GM18517 (cell line): ENCODE data around the gene LYL1.

Experiments used
- ATAC-seq: cut with Tn5 transposase; IDR thresholded peaks from one replicate; pipeline ENCODE4 v1.9.1; 2021; ENCODE audit warnings: mild to moderate bottlenecking, moderate library complexity; ENCODE audit not compliant: unreplicated experiment

The LYL1 gene

DNA sequence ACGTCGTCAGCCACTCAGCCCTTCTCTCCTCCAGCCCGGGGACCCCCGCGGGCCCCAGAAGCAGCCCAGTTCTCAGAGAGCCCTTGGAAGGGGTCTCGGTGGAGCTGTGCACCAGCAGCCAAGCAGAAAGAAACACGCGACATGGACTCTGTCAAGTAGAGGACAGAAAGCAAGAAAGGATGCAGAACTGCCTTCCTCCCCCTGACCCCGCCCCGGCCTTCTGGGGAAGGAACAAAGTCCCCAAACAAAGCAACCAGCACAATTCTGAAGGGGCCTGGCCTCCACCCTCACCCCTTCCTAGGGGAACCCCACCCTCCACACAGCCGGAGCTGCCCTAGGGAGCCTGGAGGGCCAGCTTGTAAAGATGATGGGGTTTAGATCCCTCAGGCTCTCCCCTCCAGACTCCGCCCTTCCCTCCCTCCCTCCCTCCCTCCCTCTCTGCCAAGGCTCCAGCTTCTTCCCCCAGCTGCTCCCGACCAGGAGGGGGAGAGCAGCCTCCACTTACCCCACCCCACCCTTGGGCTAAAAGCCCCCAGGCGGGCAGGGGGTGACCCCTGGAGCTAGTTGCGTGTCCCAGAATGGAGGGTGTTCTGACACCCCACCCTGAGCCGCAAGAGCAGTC, 7.8 kb downstream of the LYL1 start:
- ATAC-seq: no peak

DNA sequence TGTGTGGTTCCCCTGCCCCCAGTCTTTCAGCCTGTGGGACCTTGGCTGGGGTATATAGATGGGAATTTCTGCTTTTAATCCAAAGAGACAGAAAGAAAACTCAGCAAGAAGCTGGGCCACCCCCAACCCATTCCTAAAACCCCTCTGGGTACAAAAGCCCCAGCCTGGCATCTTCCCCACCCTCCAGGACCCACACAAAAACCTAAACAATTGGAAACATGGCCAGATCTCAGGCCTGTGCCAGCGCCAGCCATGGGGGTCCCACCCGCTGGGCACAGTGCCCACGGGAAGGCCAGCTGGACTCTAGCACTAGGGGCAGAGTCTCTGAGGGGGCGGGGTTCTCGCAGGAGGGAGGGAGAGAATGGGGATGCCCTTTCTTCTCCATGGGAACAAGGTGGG, 8.6 kb downstream of the LYL1 start:
- no peak for ATAC-seq

DNA sequence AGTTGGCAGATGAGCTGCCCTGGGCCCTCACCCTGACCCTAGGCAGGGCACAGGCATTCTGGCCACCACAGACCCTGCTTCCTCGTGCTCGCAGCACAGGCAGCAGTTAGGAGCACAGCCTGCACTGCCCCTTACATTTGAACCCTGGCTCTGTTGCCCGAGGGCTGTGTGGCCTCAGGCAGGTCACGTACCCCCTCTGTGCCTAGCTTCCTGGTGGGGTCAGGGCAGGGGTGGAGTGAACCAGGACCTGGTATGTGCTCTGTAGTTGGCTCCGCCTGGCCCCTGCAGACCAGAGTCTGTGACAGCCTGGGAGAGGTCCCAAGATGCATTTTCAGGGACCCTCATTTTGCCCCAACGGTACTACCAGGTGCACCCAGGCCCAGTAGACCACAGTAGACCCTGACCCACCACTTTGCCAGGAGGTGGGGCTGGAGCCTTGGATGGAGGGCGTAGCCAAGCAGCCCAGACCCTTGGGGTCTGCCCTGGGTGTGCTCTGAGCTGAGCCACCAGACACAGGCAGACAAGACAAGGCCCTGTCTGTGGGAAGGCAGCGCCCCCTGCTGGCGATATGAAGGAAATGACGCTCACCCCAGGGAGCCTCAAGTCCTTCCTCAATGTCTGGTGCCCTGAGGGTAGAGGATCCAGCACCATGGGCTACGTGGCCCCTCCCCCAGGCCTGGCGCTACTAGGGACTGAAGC, 9.1 kb downstream of the LYL1 start:
- ATAC-seq: no peak

DNA sequence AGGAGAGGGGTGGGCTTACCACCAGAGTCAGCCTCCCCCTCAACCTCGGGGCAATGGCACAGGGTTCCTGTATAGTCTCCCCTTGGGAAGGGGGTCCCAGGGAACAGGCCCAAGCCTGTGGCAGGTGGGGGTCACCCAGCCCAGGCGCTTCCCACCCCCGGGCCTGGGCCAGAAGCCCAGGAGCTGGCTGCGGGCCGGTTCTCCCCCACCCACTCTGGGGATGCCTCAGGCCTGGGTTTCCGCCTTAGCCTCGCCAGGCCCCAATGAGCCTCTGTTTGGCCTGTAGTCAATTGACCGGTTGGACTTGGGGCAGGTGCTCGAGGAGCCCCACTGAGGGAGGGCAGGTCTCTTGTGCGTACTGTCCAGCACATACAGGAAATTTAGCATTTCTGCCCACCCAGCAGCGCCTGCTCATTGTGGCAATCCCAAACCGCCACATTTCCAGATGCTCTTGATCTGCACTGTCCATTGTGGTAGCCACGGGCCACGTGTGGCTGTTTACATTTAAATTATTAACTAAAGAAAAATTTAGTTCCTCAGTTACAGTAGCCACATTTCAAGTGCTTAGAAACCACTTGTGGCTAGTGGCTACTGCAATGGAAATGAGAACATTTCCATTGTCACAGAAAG, 9.9 kb downstream of the LYL1 start:
- no peak for ATAC-seq

DNA sequence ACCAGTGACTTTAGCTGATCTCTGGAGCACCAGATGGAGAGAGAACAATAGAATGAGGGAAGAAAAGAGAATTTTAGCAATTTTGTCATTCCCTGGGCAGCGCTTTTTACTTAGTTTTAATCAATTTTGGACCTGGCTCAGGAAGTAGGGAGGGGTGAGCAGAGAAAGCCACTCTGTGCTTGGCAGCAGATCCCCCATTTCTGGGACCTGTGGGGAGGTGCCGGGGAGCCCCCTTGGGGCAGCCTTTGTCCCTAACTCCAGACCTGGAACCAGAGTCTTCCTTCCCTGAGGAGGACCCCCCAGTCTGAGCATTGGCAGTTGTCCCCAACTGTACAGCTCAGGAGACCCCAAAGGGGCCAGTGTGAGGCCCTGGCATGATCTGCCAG, 10.5 kb downstream of the LYL1 start:
- ATAC-seq: no peak

DNA sequence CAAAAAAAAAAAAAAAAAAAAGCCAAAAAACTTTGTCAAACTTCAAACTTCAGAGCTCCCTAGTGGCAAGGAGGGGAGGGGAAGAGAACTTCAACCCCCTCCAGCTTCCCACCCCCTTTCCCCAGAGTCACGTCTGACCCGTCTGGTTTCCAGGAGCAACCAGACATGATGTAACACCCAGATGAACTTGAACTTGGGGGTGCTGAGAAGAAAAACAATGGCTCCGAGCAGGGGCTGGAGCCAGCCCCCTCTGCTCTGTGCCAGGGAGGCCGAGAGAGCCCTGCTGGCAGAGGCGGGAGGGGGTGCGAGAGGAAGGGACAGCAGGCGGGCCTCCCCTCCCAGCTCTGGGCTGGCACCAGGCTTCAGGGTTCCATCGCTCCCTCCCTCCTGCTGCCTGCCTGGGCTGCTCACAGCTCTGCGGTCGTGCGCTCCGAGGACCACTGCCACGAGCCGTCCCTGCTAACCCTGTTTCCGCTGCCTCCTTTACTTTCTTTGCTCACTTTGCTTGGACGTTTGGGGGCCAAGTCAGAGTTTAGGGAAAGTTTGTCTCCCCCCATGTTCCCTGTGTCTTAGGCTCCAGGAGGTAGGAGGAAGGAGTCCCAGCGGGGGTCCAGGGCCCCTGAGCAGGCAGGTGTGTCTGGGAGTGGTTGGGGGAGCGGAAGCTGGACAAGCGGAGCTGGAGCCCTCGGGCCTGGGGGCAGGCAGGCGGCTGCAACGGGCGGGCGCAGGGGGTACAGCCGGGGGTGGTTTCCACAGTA, 11.1 kb downstream of the LYL1 start:
- ATAC-seq: no peak

DNA sequence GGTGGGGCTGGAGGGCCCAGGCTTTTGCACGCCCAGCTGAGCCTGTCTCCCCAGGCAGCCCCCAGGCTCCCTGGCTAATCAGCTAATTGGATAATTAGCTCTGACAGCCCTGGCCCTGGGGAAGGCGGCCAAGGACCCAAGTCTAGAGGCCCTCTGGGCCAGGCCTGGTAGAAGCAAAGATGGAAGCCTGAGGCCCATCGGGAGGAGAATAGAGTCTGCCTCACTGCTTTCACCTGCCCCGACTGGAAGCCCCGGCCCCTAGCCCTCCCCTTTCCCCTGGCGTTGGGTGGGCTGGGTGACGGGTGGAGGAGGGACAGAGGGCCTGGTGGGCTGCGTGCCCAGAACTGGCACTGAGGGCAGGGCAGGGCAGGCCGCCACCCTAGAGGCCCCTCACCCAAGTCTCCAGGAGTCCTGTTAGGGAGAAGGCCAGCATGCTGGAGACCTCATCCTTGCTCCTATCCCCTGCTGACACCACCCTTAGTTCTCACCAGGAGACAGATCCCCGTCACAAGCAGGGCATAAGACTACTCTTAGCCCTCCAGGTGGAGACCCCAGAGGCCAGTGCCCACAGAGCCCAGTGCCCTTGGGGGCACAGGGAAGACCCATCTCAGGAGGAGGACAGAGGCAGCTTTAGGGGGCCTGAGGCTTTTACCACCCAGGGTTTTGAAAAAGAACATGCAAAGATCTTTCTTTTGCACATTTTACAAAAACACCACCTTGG, 12.0 kb downstream of the LYL1 start:
- ATAC-seq: no peak

DNA sequence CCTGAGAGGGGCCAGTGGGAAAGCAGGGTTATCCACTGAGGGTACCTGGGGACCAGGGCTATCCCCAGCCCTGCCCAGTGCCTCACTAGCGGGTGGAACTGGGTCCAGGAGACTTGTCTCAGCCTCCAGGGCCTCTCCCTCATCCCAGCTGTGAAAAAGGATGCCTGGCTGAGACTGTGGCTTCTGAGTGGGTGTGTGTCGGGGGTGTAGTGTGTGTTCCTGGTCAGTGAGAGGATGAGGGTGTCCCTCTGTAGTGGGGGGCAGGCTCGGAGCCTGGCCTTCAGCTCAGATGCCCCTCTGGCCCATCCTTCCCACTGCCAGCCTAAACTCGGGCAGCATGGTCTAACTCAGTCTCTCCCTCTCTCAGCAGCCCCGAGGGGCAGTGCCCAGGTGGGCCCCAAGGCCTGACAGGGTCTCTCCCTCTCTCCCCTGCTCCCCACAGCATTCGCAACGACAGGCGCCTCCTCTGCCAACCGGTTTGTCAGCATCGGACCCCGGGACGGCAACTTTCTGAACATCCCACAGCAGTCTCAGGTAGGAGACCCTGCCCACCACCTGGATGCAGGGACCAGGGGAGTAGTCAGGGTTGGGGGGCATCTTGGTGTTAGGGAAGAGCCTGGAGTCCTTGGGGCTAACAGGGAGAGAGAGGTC, 12.7 kb downstream of the LYL1 start:
- no peak for ATAC-seq

DNA sequence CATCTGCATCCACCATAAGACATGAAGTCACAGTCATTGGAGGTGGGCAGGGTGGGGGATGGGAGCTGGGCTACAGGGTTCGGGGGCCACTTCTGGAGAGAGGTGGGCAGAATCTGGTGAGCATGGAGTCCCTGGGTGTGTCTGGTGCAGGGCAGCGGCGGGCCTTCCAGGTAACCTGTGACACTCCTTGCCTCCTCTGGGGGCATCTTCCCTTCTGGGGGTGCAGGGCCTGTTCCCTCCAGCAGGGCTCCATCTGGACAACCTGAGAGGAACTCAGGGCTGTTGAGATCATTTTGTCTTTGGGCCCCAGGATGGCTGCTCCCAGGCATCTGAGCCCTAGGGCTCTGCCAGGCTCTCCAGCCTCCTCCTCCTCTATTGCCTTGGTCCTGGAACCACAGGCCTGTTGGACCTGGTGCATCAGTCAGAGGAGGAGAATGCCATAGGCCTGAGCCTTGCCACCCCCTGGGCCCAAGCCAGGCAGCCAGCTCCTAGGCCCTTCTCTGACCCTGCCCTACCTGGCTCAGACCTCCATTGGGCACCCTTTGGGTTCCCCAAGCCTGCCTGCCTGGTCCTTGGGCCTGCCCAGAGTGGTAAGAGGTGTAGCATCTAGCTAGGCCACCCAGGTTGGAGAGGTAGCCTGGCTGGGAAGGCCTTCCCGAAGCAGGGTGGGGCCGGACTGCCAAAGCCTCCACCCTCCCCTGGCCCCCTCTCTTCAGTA, 13.4 kb downstream of the LYL1 start:
- ATAC-seq: no peak

DNA sequence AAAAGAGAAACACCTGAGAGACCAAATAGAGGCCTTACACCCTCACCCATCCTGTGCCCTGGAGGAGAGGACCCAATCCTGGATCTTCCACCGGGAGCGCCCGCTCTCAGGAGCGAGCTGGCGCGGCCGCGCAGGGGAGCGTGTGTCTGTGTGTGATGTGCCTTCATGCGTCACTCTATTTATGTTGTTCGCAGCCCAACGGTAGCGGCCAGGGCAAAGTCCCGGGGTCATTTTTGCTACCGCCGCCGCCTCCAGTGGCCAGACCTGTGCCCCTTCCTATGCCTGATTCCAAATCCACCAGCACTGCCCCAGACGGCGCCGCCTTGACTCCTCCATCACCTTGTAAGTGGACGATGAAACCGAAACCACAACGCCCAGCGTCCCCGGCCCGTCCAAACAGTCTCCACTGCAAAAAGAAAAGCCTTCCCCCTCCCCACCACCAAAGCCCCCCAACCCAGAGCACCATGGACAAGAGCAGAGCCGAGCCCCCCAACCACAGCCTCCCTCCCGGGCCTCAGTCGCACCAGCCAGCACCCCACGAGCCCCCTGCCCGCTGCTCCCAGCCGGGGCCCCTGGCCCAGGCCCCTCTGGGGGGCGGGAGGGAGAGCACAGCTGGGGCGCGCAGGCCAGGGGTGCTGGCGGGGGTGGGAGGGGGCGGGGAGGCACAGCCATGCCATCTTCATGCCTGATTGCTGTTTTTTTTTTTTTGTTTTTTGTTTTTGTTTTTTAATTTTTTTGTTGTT, 14.7 kb downstream of the LYL1 start:
- no peak for ATAC-seq

DNA sequence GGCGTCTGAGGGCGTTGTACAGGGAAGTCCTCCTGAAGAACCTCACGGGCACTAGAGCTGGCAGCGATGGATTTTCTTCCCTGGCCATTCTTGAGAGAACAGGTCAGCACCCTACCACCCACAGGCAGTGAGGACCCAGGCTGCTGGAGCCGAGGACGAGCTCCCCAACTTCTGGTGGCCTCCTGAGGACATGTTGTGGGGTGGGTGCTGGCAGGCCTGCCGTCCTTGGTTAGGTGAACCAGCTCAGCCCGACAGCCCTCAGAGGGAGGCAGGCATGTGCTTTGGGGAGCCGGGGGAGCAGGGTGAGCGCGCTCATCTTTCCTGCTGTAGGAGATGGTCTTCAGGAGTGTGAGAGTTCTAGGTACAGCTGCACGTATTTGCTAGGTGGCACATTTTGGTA, 15.4 kb downstream of the LYL1 start:
- no peak for ATAC-seq

DNA sequence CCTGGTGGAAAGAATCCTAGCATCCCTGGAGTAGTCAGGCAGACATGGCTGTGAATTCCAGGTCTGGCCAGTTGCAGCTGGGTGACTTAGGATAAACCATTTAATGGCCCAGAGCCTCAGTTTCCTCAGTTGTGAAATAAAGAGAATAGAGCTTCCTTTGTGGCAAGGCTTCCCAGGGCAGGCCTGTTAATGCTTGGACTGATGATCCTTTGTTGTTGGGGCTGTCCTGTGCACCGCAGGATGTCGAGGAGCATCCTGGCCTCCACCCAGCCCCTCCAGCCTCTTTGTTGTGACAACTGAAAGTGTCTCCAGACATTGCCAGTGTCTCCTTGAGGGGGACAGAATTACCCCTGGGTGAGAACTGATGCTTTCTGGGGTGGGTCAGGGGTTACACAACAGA, 16.3 kb downstream of the LYL1 start:
- no peak for ATAC-seq

DNA sequence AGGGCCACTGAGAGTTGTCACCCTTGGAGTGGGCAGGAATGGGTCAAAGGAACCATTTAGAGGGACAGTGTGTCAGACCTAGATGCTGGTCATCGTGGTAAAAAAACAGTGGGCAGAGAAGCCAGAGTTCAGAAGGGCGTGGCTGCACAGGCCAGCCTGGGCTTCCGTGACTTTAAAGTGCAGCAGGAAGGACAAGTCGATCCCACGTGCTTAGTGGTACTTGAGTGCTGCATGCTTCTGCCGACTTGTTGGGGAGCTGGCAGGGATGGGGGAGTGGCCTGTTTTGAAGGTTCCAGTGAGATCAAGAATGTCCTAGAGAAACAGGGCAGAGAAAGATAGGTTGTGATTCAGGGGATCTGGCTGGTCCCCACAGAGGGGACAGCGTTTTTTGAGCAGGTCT, 17.0 kb downstream of the LYL1 start:
- no peak for ATAC-seq

DNA sequence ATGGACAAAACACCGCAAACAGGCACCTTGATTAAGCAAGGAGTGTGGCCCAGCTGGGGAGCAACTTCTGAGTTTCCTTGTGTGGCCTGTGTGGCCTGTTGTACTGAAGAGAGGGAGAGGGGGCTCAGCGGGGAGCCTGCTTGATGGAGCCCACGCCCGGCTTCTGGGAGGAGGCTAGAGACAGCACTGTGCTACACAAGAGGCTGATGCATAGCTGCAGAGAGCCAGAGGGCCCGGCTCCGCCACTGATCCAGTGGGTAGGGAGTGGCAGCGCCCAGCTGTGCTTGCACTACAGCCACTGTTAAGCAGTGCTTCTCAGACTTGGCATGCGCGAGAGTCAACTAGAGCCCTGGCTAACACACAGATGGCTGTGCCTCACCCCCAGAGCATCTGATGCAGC, 19.0 kb downstream of the LYL1 start:
- ATAC-seq: no peak

DNA sequence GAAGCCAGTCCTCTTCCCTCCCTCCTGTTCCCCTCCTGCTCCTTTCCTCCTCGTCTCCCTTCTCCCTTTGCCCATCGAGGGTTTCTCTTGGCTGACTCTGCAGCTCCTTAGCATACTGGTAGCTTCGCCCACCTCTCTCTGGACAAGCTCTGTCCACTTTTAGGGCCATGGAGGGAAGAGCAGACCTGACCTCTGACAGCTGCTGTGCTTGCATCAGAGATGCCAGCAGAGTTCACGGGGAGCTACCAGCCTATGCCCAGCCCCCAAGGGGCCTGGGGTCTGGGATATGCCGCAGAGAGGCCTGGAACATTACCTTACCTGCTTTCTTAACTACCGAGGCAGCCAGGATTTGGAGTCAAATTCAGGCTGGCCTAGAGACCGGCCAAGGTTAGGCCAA, 19.7 kb downstream of the LYL1 start:
- ATAC-seq: no peak

DNA sequence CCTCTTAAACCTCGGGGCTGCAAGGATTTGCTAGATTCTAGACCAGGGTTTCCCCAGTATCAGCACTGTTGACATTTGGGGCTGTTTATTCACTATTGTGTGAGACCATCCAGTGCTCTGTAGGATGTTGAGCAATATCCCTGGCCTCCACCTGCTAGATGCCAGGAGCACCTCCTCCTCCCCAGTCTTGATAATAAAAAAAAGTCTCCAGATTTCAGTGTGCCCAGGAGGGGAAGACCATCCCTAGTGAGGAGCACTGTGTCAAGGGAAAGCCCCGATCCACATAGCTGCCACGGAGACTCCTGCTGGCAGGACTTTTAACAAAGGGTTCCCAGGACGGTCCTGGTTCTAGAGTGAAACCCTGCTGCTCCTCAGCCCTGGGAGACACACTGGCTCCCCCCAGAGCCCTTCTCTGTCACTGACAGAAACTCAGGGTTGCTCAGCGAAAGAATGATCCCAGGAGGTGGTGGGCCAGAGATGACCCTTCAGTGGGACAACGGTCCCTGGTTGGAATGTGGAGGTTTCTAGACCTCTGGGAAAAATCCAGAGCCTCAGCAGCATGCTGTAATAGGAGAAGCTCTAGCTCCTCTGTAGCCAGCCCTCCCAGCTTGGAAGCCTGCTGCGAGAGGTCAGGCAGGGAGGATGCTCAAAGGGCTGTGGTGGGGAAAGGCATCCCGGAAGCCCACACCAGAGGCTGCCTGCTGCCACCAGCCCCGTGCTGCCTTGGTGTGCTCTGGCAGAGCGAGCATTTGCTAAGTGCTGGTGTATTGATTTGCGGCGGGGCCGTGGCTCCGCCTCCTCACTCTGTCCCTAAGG, 20.3 kb downstream of the LYL1 start:
- ATAC-seq: no peak

DNA sequence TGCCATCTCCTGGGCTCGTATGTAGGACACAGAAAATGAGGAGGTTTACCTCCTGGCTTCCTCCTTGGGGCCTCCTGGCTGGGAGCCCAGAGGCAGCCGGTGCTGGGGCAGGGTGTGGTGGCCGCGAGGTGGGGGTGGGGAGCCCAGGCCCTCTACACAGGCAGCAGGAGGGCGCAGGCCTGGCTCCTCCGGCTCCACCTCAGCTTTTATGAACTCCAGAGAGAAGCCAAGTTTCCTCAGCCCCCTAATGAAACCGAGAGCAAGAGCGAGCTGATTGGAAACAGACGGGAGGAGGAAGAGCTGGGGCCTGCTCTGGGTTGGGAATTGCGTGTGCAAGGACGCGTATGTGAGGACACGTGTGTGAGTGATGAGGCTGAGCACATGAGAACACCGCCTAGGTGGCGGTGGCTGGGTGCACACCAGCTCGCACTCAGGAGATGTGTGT, 23.1 kb downstream of the LYL1 start:
- no peak for ATAC-seq

DNA sequence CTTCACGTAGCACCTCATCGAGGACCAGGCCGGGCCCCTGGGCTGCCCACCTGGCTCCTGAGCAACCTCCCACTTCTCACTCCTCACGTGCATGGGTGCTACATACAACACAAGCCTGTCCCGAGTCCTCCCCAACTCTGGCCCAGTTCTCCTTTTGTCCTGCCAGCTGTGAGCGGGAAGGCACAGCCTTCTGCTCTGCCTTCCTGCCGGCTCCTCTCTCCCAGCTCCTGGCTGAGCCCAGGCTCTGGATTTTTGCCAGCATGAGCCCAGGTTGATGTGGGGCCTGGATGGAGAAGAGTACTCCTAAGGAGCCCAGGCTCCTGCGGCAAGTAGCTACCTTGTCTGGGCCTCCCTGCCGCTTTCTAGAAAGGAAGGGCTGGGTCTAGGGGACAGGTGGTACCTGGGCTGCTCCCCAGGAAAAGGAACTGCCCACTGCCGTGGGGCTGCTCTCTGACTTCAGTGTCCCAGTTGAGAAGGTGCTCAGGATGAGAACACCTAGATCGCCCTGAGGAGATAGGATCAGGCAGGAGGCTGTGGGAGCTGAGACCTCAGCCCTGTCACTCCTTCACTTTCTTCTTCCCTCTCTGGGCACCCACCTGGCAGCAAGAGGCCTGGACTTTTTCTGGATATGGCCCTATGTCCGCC, 23.6 kb downstream of the LYL1 start:
- ATAC-seq: no peak
